Karpas-422 (cell line): ENCODE data around the gene RBMS3. TPM values are rescaled to one million over a fixed set of nuclear protein-coding genes. Genes with fewer than 3 reads are reported as not detected.

Experiments used
- DNase-seq: peaks from one replicate; pipeline ENCODE4 v3.0.0-alpha.2; 2015
- H2AFZ ChIP-seq: fragments of 200-600 bp; sonication (generic); 2 replicates; pipeline ENCODE4 v1.6.1; 2014; ENCODE audit warnings: antibody characterized with exemption, low read length, mixed read lengths
- H3K27ac ChIP-seq: fragments of 200-600 bp; sonication (generic); 2 replicates; pipeline ENCODE4 v1.5.1; 2014; ENCODE audit warnings: mild to moderate bottlenecking, low read length, moderate library complexity
- H3K27me3 ChIP-seq: fragments of 200-600 bp; sonication (generic); 2 replicates; pipeline ENCODE4 v1.6.1; 2014; ENCODE audit warnings: low read length, mixed read lengths
- H3K36me3 ChIP-seq: fragments of 200-600 bp; sonication (generic); 2 replicates; pipeline ENCODE4 v1.6.1; 2014; ENCODE audit warnings: low read length, mixed read lengths; ENCODE audit not compliant: insufficient read depth
- H3K4me1 ChIP-seq: fragments of 200-600 bp; sonication (generic); 2 replicates; pipeline ENCODE4 v1.6.1; 2014; ENCODE audit warnings: mild to moderate bottlenecking, low read length, mixed read lengths
- H3K4me2 ChIP-seq: fragments of 200-600 bp; sonication (generic); 2 replicates; pipeline ENCODE4 v1.6.1; 2014; ENCODE audit warnings: low read length, low read depth, mild to moderate bottlenecking; ENCODE audit not compliant: poor library complexity, severe bottlenecking
- H3K4me3 ChIP-seq: fragments of 200-600 bp; sonication (generic); 2 replicates; pipeline ENCODE4 v1.5.1; 2014; ENCODE audit warnings: mild to moderate bottlenecking, antibody characterized with exemption, low read length, mixed read lengths
- H3K79me2 ChIP-seq: fragments of 200-600 bp; sonication (generic); 2 replicates; pipeline ENCODE4 v1.6.1; 2014; ENCODE audit warnings: mild to moderate bottlenecking, low read length, mixed read lengths
- H3K9ac ChIP-seq: fragments of 200-600 bp; sonication (generic); 2 replicates; pipeline ENCODE4 v1.6.0; 2014; ENCODE audit warnings: low read length
- H3K9me2 ChIP-seq: fragments of 200-600 bp; sonication (generic), shearing (Covaris generic); replicated peaks from 2 replicates; pipeline ENCODE4 v1.6.0; 2014; ENCODE audit warnings: mild to moderate bottlenecking, low read length, moderate library complexity; ENCODE audit not compliant: insufficient read depth
- H3K9me3 ChIP-seq: fragments of 300-700, 200-600 bp; sonication (generic); 2 replicates; pipeline ENCODE4 v1.6.1; 2014; ENCODE audit warnings: low read length, mixed read lengths
- H4K20me1 ChIP-seq: fragments of 200-600 bp; sonication (generic); 2 replicates; pipeline ENCODE4 v1.6.1; 2014; ENCODE audit warnings: mild to moderate bottlenecking, antibody characterized with exemption, low read length, low read depth; ENCODE audit not compliant: insufficient read depth
- total RNA-seq: library from RNA; depleted of rRNA; stranded (reverse); fragments of >200 nt; shearing (Covaris generic); gene quantifications from 2 replicates; pipeline ENCODE4 v1.2.3, GENCODE V29; 2014; ENCODE audit warnings: low replicate concordance

RBMS3 gene
- total RNA-seq, 1 experiment from 2014 or later, result not detected

DNA sequence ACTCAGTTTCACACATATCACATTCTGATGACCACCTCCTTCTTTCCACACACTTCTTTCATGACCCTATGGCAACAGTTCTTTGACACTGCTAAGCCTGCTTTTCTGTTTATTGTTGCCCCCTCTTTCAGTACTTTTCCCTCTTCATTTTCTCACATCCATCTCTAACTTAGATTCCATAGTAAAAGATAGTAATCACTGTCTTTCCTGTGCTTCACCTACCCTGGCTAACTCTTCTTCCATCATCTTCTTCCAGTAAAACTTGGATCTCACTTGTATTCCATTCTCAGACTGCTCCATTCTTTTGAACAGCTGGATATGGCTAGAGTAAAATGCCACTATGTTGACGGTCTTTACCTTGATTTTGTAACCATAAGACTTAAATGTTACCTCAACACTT lies 692.9 kb downstream of the RBMS3 start:
- Histone ChIP-seq H2AFZ (no peak overlapping the region), H3K4me2 (no peak overlapping the region), H3K9me2 (peaks cover 2% of the 10 kb centered on the region; the same call in 1 of the 2 replicates), H3K27me3 (no peaks in the 10 kb centered on the region), H3K9ac (no peak overlapping the region), H3K9me3 (peaks cover 24% of the 10 kb centered on the region), H3K27ac (no peak overlapping the region), H3K4me1 (no peaks in the 10 kb centered on the region), H3K36me3 (no peaks in the 10 kb centered on the region), H3K4me3 (no peak overlapping the region), H4K20me1 (no peaks in the 10 kb centered on the region), H3K79me2 (no peaks in the 10 kb centered on the region)
- no peak for DNase-seq

DNA sequence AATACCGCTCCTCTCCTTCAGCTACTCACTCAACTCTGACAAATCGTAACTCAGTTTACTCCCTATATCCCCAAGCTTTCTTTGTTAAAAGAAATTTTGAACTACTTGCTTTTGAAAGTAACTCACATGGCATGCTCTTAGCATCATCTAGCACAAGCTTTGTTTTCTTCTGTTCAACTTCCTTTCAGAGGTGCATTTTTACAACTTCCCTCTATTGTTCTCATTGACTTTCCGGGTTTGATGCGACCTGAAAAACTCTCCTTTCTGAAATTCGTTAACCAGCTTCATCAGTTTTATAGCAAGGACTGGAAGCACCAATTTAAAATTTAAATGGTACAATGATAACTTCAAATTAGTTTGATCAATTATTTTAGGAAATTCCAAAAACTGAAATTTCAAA lies 696.0 kb downstream of the RBMS3 start:
- H3K4me3 ChIP-seq, result no peak overlapping the region
- no peak overlapping the region for H3K4me2 ChIP-seq
- H3K4me1 ChIP-seq, result no peaks in the 10 kb centered on the region

GRCh38 chr3:29977360-29977759 lies 696.5 kb downstream of the RBMS3 start:
- H3K27ac ChIP-seq, result no peak overlapping the region
- no peak overlapping the region for H3K4me2 ChIP-seq
- H3K4me3 ChIP-seq, result no peak overlapping the region
- H3K4me1 ChIP-seq, result no peaks in the 10 kb centered on the region
- H3K79me2 ChIP-seq, result no peaks in the 10 kb centered on the region
- peaks cover 20% of the 10 kb centered on the region for H3K9me3 ChIP-seq
- H3K9ac ChIP-seq, result no peak overlapping the region
- no peaks in the 10 kb centered on the region for H3K9me2 ChIP-seq
- H2AFZ ChIP-seq, result no peak overlapping the region
- H4K20me1 ChIP-seq, result no peaks in the 10 kb centered on the region
- DNase-seq, result no peak
- no peaks in the 10 kb centered on the region for H3K36me3 ChIP-seq
- no peaks in the 10 kb centered on the region for H3K27me3 ChIP-seq

More for the DNA sequence above, 696.0 kb downstream of the RBMS3 start:
- H3K79me2 ChIP-seq, result no peaks in the 10 kb centered on the region
- no peak for DNase-seq
- H4K20me1 ChIP-seq, result no peaks in the 10 kb centered on the region
- H3K9me3 ChIP-seq, result peaks cover 20% of the 10 kb centered on the region
- H3K36me3 ChIP-seq, result no peaks in the 10 kb centered on the region
- no peaks in the 10 kb centered on the region for H3K9me2 ChIP-seq
- no peaks in the 10 kb centered on the region for H3K27me3 ChIP-seq
- H3K27ac ChIP-seq, result no peak overlapping the region
- H3K9ac ChIP-seq, result no peak overlapping the region
- H2AFZ ChIP-seq, result no peak overlapping the region

DNA sequence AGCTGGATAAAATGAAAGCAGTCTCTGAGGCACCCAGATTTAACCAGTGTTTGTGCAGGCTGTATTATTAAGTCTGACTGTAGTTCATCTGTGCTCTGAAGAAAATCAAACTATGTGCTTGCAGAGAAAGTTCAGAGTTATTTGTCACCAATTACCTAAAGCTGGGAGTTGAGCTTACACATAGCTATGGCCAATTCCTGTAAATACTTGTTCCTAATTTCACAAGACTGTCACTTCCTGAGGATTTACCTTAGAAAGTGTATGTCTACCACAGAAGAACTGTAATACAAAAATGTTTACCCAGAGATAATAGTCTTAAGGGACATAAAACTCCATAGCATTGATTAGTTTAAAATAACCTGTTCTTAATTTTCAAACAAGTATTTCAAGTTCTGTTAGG lies 697.2 kb downstream of the RBMS3 start:
- no peak overlapping the region for H3K9ac ChIP-seq
- no peak overlapping the region for H3K27ac ChIP-seq
- H3K27me3 ChIP-seq, result no peaks in the 10 kb centered on the region
- no peaks in the 10 kb centered on the region for H3K79me2 ChIP-seq
- H2AFZ ChIP-seq, result no peak overlapping the region
- no peaks in the 10 kb centered on the region for H3K36me3 ChIP-seq
- no peak for DNase-seq
- no peak overlapping the region for H3K4me3 ChIP-seq
- peaks cover 20% of the 10 kb centered on the region for H3K9me3 ChIP-seq
- H4K20me1 ChIP-seq, result no peaks in the 10 kb centered on the region
- H3K4me2 ChIP-seq, result no peak overlapping the region
- H3K4me1 ChIP-seq, result no peaks in the 10 kb centered on the region
- no peaks in the 10 kb centered on the region for H3K9me2 ChIP-seq

GRCh38 chr3:29991198-29991597 lies 710.3 kb downstream of the RBMS3 start:
- Histone ChIP-seq H3K9ac (no peak overlapping the region), H3K4me2 (no peak overlapping the region)

DNA sequence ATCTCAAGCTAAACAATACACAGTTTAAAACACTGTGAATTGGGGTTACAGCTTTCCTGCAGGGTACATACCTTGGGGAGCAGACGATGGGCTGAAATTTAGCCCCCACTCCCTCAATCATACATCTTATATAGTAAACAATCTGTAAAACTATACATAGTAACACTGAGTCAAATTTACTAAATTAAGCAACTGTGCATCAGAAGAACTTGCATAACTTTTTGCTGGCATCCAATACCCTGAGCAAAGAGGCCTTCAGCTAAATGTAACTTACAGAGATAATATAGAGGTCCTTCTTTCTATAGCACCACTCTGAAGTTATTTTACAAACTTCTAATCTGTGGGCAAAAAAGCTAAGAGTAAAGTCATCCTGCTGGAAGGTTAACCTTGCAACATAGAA lies 721.9 kb downstream of the RBMS3 start:
- H4K20me1 ChIP-seq, result no peaks in the 10 kb centered on the region
- H3K27ac ChIP-seq, result no peak overlapping the region
- no peaks in the 10 kb centered on the region for H3K79me2 ChIP-seq
- H3K9me3 ChIP-seq, result 0 out of 2 replicates have a peak, but pooled peaks cover 5% of the 10 kb centered on the region
- no peaks in the 10 kb centered on the region for H3K9me2 ChIP-seq
- no peak overlapping the region for H3K9ac ChIP-seq
- no peaks in the 10 kb centered on the region for H3K36me3 ChIP-seq
- H3K4me1 ChIP-seq, result no peaks in the 10 kb centered on the region
- no peak overlapping the region for H2AFZ ChIP-seq
- no peaks in the 10 kb centered on the region for H3K27me3 ChIP-seq
- no peak for DNase-seq
- H3K4me2 ChIP-seq, result no peak overlapping the region
- no peak overlapping the region for H3K4me3 ChIP-seq

More at GRCh38 chr3:29991198-29991597, 710.3 kb downstream of the RBMS3 start:
- Histone ChIP-seq H3K79me2 (no peaks in the 10 kb centered on the region), H3K9me3 (peaks cover 14% of the 10 kb centered on the region), H3K4me3 (no peak overlapping the region), H3K4me1 (no peaks in the 10 kb centered on the region), H3K27me3 (no peaks in the 10 kb centered on the region), H3K9me2 (no peaks in the 10 kb centered on the region), H3K36me3 (no peaks in the 10 kb centered on the region), H4K20me1 (no peaks in the 10 kb centered on the region), H3K27ac (no peak overlapping the region), H2AFZ (no peak overlapping the region)
- no peak for DNase-seq

GRCh38 chr3:30003741-30004140 lies 722.9 kb downstream of the RBMS3 start:
- H2AFZ ChIP-seq, result no peak overlapping the region
- H4K20me1 ChIP-seq, result no peaks in the 10 kb centered on the region
- no peak overlapping the region for H3K9ac ChIP-seq
- no peaks in the 10 kb centered on the region for H3K4me1 ChIP-seq
- no peak overlapping the region for H3K4me3 ChIP-seq
- DNase-seq, result no peak
- H3K27ac ChIP-seq, result no peak overlapping the region
- no peaks in the 10 kb centered on the region for H3K9me2 ChIP-seq
- no peaks in the 10 kb centered on the region for H3K79me2 ChIP-seq
- no peak overlapping the region for H3K4me2 ChIP-seq
- H3K36me3 ChIP-seq, result no peaks in the 10 kb centered on the region
- H3K27me3 ChIP-seq, result no peaks in the 10 kb centered on the region
- 0 out of 2 replicates have a peak, but pooled peaks cover 5% of the 10 kb centered on the region for H3K9me3 ChIP-seq

DNA sequence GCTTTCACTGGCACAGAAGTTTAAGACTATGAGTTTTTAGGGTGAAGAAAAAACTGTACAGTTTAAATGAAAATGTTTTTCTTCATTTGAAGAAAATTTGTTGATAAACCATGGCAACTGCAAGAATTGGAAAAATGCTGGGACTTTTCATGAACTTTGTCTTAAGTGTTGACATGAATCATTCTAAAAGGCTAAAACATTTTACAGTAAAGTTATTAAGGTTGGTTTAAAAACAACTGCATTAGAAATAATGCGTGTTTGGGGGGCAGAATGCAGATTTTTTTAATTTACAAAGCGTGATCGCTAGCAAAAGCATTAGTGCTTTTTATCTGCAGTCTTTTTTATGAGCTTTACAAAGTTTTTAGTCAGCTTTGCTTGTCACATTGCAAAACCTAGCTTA lies 723.6 kb downstream of the RBMS3 start:
- Histone ChIP-seq H3K9ac (no peak overlapping the region), H3K36me3 (no peaks in the 10 kb centered on the region), H3K9me3 (0 out of 2 replicates have a peak, but pooled peaks cover 5% of the 10 kb centered on the region), H4K20me1 (no peaks in the 10 kb centered on the region), H3K27me3 (no peaks in the 10 kb centered on the region), H3K4me3 (no peak overlapping the region), H3K4me2 (no peak overlapping the region), H3K4me1 (no peaks in the 10 kb centered on the region), H3K27ac (no peak overlapping the region), H3K9me2 (no peaks in the 10 kb centered on the region), H3K79me2 (no peaks in the 10 kb centered on the region), H2AFZ (no peak overlapping the region)
- DNase-seq, result no peak

DNA sequence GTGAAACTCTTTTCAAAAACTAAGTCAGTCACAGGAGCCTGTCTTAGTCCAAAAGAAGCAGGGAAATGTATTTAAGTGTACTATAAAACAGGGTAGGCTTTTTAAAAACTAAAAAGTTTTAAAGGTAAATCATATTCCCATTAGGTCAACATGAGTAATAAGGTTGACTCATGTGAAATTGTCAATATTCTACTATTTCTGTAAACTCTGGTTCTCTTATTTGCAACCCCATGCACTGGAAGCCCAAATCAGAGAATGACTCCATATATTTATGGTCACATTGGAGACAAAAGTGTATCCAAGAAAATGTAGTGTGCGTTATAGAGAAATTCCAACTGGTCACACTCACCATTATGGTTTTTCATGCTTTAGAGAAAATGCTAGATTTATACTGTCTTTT lies 725.2 kb downstream of the RBMS3 start:
- Histone ChIP-seq H4K20me1 (no peaks in the 10 kb centered on the region), H3K4me1 (no peaks in the 10 kb centered on the region), H3K9ac (no peak overlapping the region), H3K79me2 (no peaks in the 10 kb centered on the region), H3K4me2 (no peak overlapping the region), H3K9me2 (no peaks in the 10 kb centered on the region), H3K36me3 (no peaks in the 10 kb centered on the region), H3K9me3 (0 out of 2 replicates have a peak, but pooled peaks cover 5% of the 10 kb centered on the region), H3K27ac (no peak overlapping the region), H3K27me3 (no peaks in the 10 kb centered on the region), H2AFZ (no peak overlapping the region), H3K4me3 (no peak overlapping the region)
- DNase-seq, result no peak
